HL-60 (cell line): ENCODE results near the gene OR52W1.

ENCODE experiments used
- DNase-seq, 2 experiments: peaks; one replicate each; pipeline ENCODE4 v3.0.0-alpha.2; 2010 to 2020; ENCODE audit warnings: low read depth in 1 of 2, low spot score in 1 of 2
- H3K27ac ChIP-seq: fragments of 250-450 bp; sonication (Bioruptor Pico); replicated peaks from 2 replicates; pipeline ENCODE4 v1.5.1; 2020; ENCODE audit warnings: mild to moderate bottlenecking, moderate library complexity
- H3K27me3 ChIP-seq: fragments of 250-450 bp; sonication (Bioruptor Pico); 2 replicates; pipeline ENCODE4 v1.5.1; 2021; ENCODE audit warnings: mild to moderate bottlenecking, moderate library complexity; ENCODE audit not compliant: insufficient read depth, poor library complexity, severe bottlenecking
- H3K4me3 ChIP-seq: replicated peaks from 2 replicates; pipeline ENCODE4 v1.5.1; 2011; ENCODE audit warnings: mild to moderate bottlenecking, control low read depth, low read length; ENCODE audit not compliant: insufficient read depth
- GABPA ChIP-seq: IDR thresholded peaks from 2 replicates; pipeline ENCODE4 v1.6.1; 2012; ENCODE audit warnings: low read depth
- POLR2AphosphoS5 ChIP-seq: IDR thresholded peaks from 2 replicates; pipeline ENCODE4 v1.6.1; 2012; ENCODE audit warnings: low read depth
- REST ChIP-seq: IDR thresholded peaks from 2 replicates; pipeline ENCODE4 v1.6.1; 2012; ENCODE audit warnings: low read depth; ENCODE audit not compliant: insufficient replicate concordance
- SPI1 ChIP-seq: IDR thresholded peaks from 2 replicates; pipeline ENCODE4 v1.6.1; 2012; ENCODE audit warnings: low read depth, mild to moderate bottlenecking, borderline replicate concordance
- TF ChIP-seq, protein P1 (sequence below): IDR thresholded peaks from one replicate; pipeline ENCODE4 v1.5.1; 2011; ENCODE audit warnings: low read length, control low read depth, inconsistent platforms; ENCODE audit not compliant: insufficient read depth

The OR52W1 gene

DNA sequence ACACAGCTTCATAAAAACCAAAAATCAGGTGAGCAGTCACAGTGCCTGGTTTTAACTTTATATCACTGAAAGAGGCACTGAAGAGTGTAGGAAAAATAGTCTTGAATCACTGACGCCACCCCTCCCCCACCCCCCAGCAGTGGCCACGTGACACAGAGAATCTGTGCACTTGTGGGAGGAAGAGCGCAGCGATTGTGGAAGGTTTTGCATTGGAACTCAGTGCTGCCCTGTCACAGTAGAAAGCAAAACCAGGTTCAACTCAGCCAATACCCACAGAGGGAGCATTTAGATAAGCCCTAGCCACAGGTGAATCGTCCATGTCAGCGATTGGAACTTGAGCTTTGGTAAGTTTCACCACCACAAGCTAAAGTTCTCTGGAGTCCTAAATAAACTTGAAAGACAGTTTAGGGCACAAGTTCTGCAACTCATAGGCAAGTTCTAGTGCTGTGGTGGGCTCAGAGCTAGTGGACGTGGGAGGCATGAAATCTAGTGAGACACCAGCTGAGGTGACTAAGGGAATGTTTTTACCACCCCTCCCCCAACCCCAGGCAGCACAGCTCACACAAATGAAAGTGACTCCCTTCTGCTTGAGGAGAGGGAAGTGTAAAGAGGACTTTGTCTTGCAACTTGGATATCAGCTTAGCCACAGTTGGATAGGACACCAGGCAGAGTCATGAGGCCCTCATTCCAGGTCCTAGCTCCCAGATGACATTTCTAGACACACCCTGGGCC is 42.2 kb upstream of the OR52W1 start:
- H3K27ac ChIP-seq, result peak overlapping the region; percentile 6; the same call in 1 of the 2 replicates
- no peaks in the 10 kb centered on the region for H3K27me3 ChIP-seq
- peak; percentile 41 to 51 for DNase-seq
- no peak overlapping the region for H3K4me3 ChIP-seq
- TF ChIP-seq GABPA, result no peak
- TF ChIP-seq, protein P1, sequence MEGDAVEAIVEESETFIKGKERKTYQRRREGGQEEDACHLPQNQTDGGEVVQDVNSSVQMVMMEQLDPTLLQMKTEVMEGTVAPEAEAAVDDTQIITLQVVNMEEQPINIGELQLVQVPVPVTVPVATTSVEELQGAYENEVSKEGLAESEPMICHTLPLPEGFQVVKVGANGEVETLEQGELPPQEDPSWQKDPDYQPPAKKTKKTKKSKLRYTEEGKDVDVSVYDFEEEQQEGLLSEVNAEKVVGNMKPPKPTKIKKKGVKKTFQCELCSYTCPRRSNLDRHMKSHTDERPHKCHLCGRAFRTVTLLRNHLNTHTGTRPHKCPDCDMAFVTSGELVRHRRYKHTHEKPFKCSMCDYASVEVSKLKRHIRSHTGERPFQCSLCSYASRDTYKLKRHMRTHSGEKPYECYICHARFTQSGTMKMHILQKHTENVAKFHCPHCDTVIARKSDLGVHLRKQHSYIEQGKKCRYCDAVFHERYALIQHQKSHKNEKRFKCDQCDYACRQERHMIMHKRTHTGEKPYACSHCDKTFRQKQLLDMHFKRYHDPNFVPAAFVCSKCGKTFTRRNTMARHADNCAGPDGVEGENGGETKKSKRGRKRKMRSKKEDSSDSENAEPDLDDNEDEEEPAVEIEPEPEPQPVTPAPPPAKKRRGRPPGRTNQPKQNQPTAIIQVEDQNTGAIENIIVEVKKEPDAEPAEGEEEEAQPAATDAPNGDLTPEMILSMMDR, result no peak
- no peak for TF ChIP-seq POLR2AphosphoS5
- no peak for TF ChIP-seq REST
- TF ChIP-seq SPI1, result peak; percentile 28; the same call in 1 of the 2 replicates

GRCh38 chr11:6170226-6170625 is 28.8 kb upstream of the OR52W1 start, which contains the start of gene OR52B2:
Gene OR52B2 (minus strand): TSS chr11:6170326. CDS start chr11:6170326, 0 bp downstream.
- TF ChIP-seq SPI1, result no peak
- Histone ChIP-seq H3K27me3 (no peaks in the 10 kb centered on the region), H3K4me3 (no peak within 1 kb of the TSS)

DNA sequence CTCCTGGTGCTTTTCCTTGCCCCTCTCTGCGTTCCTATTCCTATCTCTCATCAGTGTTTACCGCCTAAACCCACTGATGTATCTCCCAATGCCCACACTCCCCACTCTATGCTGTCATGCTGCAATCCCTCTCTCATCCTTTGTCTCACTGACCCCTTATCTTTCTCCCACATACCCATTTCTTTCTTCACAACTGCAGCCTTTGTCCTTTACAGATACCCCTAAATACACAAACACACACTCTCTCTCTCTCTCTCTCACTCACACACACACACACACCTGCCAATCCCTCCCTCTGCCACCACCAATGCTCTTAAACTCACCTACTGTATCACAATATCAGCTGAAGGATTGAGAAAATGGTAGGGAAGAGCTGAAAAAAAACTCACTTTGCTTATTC is 23.6 kb upstream of the OR52W1 start:
- no peak overlapping the region for H3K4me3 ChIP-seq
- TF ChIP-seq SPI1 (no peak), GABPA (no peak), REST (no peak), POLR2AphosphoS5 (no peak)
- TF ChIP-seq, protein P1, result no peak
- no peak overlapping the region for H3K27ac ChIP-seq
- no peaks in the 10 kb centered on the region for H3K27me3 ChIP-seq
- DNase-seq, result no peak

More at GRCh38 chr11:6170226-6170625, 28.8 kb upstream of the OR52W1 start, which contains the start of gene OR52B2:
- no peak for DNase-seq
- no peak within 1 kb of the TSS for H3K27ac ChIP-seq

- Histone ChIP-seq H3K27ac (peak overlapping the region; percentile 61), H3K27me3 (no peaks in the 10 kb centered on the region), H3K4me3 (no peak overlapping the region)
- TF ChIP-seq SPI1 (peak; percentile 59; the same call in 1 of the 2 replicates), POLR2AphosphoS5 (no peak)
- peak; percentile 69 to 75 for DNase-seq
Observed at GRCh38 chr11:6191742-6192141, 7.3 kb upstream of the OR52W1 start.
